ENCODE data around the gene OCA2. TPM values are rescaled to one million over a fixed set of nuclear protein-coding genes. Genes with fewer than 3 reads are reported as not detected.

OCA2 gene
- total RNA-seq, 1 donor from 2014 or later = 2.8 TPM

- Mint-ChIP-seq H3K36me3 (no peaks in the 10 kb centered on the region), H3K4me1 (ENCODE audit: unreplicated experiment) (peaks cover 12% of the 10 kb centered on the region), H3K9me3 (peaks cover 10% of the 10 kb centered on the region), H3K27ac (no peak overlapping the region), H3K27me3 (peaks cover 3% of the 10 kb centered on the region), H3K4me3 (no peak overlapping the region)
- DNase-seq (ENCODE audit: extremely low spot score, unreplicated experiment) = no peak
- no peak for TF ChIP-seq CTCF (conservative IDR thresholded peaks at IDR 0.05)
These were observed 109.7 kb downstream of the OCA2 start for GRCh38 chr15:27989427-27989826.

- no peak overlapping the region for H3K4me3 Mint-ChIP-seq
- peaks cover 2% of the 10 kb centered on the region for H3K9me3 Mint-ChIP-seq
- H3K36me3 Mint-ChIP-seq = no peaks in the 10 kb centered on the region
- peaks cover 4% of the 10 kb centered on the region for H3K4me1 Mint-ChIP-seq (ENCODE audit: unreplicated experiment)
- no peak for DNase-seq (ENCODE audit: extremely low spot score, unreplicated experiment)
- H3K27ac Mint-ChIP-seq = no peak overlapping the region
- peaks cover 2% of the 10 kb centered on the region for H3K27me3 Mint-ChIP-seq
- no peak for TF ChIP-seq CTCF (conservative IDR thresholded peaks at IDR 0.05)
These were observed 114.0 kb downstream of the OCA2 start for GRCh38 chr15:27985099-27985498.

- TF ChIP-seq CTCF (conservative IDR thresholded peaks at IDR 0.05) = no peak
- H3K4me1 Mint-ChIP-seq (ENCODE audit: unreplicated experiment) = no peaks in the 10 kb centered on the region
- no peak for DNase-seq (ENCODE audit: extremely low spot score, unreplicated experiment)
- no peak overlapping the region for H3K27ac Mint-ChIP-seq
- no peaks in the 10 kb centered on the region for H3K36me3 Mint-ChIP-seq
- no peaks in the 10 kb centered on the region for H3K27me3 Mint-ChIP-seq
- no peak overlapping the region for H3K4me3 Mint-ChIP-seq
- no peaks in the 10 kb centered on the region for H3K9me3 Mint-ChIP-seq
These were observed 115.6 kb downstream of the OCA2 start for GRCh38 chr15:27983496-27983895.

- no peaks in the 10 kb centered on the region for H3K27me3 Mint-ChIP-seq
- H3K36me3 Mint-ChIP-seq = no peaks in the 10 kb centered on the region
- TF ChIP-seq CTCF (conservative IDR thresholded peaks at IDR 0.05) = no peak
- DNase-seq (ENCODE audit: extremely low spot score, unreplicated experiment) = no peak
- no peak overlapping the region for H3K27ac Mint-ChIP-seq
- H3K9me3 Mint-ChIP-seq = peaks cover 8% of the 10 kb centered on the region
- no peak overlapping the region for H3K4me3 Mint-ChIP-seq
- no peaks in the 10 kb centered on the region for H3K4me1 Mint-ChIP-seq (ENCODE audit: unreplicated experiment)
These were observed 121.4 kb downstream of the OCA2 start for GRCh38 chr15:27977696-27978095.

- no peak for TF ChIP-seq CTCF (conservative IDR thresholded peaks at IDR 0.05)
- H3K4me1 Mint-ChIP-seq (ENCODE audit: unreplicated experiment) = no peaks in the 10 kb centered on the region
- no peak overlapping the region for H3K27ac Mint-ChIP-seq
- no peaks in the 10 kb centered on the region for H3K36me3 Mint-ChIP-seq
- peaks cover 13% of the 10 kb centered on the region for H3K9me3 Mint-ChIP-seq
- DNase-seq (ENCODE audit: extremely low spot score, unreplicated experiment) = no peak
- H3K27me3 Mint-ChIP-seq = no peaks in the 10 kb centered on the region
- no peak overlapping the region for H3K4me3 Mint-ChIP-seq
These were observed 125.2 kb downstream of the OCA2 start for GRCh38 chr15:27973886-27974285.

Measured in type B pancreatic cell (in vitro differentiated cells).